ENCODE measurements around the gene RNU5D-1. TPM values are rescaled to one million over a fixed set of nuclear protein-coding genes. Genes with fewer than 3 reads are reported as not detected.

The RNU5D-1 gene
- total and polyA plus RNA-seq, 10 of the 15 experiments (the other 5 are each of a cell fraction or from before 2014, with no cell fraction given) = not detected

DNA sequence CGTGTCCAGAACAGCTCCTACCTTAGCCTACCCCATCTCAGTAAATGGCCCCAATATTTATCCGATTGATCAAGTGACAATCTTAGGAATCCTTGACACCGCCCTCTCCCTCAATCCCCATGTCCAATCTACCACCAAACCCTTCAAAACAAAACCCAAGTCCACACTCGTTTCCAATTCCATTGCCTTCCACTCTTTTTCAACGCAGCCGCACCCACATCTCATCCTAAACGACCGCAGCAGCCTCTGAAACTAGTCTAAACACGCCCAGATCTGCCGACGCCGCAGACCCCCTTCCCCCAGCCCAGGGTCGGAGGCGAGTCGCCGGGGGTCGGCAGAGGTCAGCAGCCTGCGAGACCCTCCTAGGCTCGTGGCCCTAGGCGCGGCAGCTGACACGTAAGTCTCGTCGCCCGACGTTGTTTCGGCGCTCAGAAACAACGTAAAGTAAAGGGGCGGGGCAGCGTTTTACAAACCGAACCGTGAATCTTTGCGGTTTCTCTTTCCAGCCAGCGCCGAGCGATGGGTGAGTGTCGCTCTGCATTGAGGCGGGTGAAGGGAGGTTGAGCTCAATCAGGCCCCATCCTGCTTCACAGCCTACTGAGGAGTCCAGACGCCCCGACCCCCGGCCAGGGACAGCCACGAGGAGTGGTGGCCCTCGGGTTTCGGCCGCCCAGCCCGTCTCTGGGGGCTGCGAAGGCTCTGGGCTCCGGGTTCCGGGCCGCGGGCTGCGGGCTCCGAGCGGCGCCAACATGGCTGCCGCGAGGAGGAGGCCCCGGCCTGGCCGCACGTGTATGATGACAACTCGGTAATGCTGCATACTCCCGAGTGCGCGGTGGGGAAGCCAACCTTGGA is 44.3 kb upstream of the RNU5D-1 start, which contains the start of gene RPS8 (continued):
- TF ChIP-seq GATAD2B (conservative IDR thresholded peaks at IDR 0.05; ENCODE audit: low read depth) (peak; percentile 87), TBL1XR1 (IDR thresholded peaks at IDR 0.05; ENCODE audit: low read depth, low read length) (no peak), RFX5 (IDR thresholded peaks at IDR 0.05; ENCODE audit: low read depth, low read length) (no peak), ETV6 (conservative IDR thresholded peaks at IDR 0.05 in 1 of 2, IDR thresholded peaks at IDR 0.05 in 1 of 2; ENCODE audit: borderline replicate concordance in 1 of 2, low read depth in 1 of 2) (no peak), ZNF384 (IDR thresholded peaks at IDR 0.05; ENCODE audit: borderline replicate concordance, low read depth, low read length) (no peak), KDM1A (IDR thresholded peaks at IDR 0.05; ENCODE audit: borderline replicate concordance) (no peak), MYB (IDR thresholded peaks at IDR 0.05; ENCODE audit: borderline replicate concordance, low read depth, low read length) (0 out of 2 replicates have a peak, but pooled peaks have one; percentile 61), RCOR1 (conservative IDR thresholded peaks at IDR 0.05; ENCODE audit: low read depth, low read length) (no peak), PAX8 (IDR thresholded peaks at IDR 0.05) (peak; percentile 79; the same call in 1 of the 2 replicates), KLF5 (IDR thresholded peaks at IDR 0.05; ENCODE audit: partially characterized antibody) (peak; percentile 87), CBX5 (IDR thresholded peaks at IDR 0.05; ENCODE audit: low read depth) (no peak), STAT1 (conservative IDR thresholded peaks at IDR 0.05) (peak; percentile 77; the same call in 1 of the 2 replicates)
- TF ChIP-seq, protein P1, sequence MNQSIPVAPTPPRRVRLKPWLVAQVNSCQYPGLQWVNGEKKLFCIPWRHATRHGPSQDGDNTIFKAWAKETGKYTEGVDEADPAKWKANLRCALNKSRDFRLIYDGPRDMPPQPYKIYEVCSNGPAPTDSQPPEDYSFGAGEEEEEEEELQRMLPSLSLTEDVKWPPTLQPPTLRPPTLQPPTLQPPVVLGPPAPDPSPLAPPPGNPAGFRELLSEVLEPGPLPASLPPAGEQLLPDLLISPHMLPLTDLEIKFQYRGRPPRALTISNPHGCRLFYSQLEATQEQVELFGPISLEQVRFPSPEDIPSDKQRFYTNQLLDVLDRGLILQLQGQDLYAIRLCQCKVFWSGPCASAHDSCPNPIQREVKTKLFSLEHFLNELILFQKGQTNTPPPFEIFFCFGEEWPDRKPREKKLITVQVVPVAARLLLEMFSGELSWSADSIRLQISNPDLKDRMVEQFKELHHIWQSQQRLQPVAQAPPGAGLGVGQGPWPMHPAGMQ (IDR thresholded peaks at IDR 0.05; ENCODE audit: borderline replicate concordance) = no peak
- TF ChIP-seq, protein P2, sequence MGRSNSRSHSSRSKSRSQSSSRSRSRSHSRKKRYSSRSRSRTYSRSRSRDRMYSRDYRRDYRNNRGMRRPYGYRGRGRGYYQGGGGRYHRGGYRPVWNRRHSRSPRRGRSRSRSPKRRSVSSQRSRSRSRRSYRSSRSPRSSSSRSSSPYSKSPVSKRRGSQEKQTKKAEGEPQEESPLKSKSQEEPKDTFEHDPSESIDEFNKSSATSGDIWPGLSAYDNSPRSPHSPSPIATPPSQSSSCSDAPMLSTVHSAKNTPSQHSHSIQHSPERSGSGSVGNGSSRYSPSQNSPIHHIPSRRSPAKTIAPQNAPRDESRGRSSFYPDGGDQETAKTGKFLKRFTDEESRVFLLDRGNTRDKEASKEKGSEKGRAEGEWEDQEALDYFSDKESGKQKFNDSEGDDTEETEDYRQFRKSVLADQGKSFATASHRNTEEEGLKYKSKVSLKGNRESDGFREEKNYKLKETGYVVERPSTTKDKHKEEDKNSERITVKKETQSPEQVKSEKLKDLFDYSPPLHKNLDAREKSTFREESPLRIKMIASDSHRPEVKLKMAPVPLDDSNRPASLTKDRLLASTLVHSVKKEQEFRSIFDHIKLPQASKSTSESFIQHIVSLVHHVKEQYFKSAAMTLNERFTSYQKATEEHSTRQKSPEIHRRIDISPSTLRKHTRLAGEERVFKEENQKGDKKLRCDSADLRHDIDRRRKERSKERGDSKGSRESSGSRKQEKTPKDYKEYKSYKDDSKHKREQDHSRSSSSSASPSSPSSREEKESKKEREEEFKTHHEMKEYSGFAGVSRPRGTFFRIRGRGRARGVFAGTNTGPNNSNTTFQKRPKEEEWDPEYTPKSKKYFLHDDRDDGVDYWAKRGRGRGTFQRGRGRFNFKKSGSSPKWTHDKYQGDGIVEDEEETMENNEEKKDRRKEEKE (IDR thresholded peaks at IDR 0.05) = no peak
- TF ChIP-seq, protein P3, sequence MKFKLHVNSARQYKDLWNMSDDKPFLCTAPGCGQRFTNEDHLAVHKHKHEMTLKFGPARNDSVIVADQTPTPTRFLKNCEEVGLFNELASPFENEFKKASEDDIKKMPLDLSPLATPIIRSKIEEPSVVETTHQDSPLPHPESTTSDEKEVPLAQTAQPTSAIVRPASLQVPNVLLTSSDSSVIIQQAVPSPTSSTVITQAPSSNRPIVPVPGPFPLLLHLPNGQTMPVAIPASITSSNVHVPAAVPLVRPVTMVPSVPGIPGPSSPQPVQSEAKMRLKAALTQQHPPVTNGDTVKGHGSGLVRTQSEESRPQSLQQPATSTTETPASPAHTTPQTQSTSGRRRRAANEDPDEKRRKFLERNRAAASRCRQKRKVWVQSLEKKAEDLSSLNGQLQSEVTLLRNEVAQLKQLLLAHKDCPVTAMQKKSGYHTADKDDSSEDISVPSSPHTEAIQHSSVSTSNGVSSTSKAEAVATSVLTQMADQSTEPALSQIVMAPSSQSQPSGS (IDR thresholded peaks at IDR 0.05; ENCODE audit: low read length) = no peak
- TF ChIP-seq, protein P4, sequence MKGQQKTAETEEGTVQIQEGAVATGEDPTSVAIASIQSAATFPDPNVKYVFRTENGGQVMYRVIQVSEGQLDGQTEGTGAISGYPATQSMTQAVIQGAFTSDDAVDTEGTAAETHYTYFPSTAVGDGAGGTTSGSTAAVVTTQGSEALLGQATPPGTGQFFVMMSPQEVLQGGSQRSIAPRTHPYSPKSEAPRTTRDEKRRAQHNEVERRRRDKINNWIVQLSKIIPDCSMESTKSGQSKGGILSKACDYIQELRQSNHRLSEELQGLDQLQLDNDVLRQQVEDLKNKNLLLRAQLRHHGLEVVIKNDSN (IDR thresholded peaks at IDR 0.05; ENCODE audit: borderline replicate concordance, extremely low read length, insufficient read depth, low read depth, low read length) = peak; percentile 14
- TF ChIP-seq, protein P5, sequence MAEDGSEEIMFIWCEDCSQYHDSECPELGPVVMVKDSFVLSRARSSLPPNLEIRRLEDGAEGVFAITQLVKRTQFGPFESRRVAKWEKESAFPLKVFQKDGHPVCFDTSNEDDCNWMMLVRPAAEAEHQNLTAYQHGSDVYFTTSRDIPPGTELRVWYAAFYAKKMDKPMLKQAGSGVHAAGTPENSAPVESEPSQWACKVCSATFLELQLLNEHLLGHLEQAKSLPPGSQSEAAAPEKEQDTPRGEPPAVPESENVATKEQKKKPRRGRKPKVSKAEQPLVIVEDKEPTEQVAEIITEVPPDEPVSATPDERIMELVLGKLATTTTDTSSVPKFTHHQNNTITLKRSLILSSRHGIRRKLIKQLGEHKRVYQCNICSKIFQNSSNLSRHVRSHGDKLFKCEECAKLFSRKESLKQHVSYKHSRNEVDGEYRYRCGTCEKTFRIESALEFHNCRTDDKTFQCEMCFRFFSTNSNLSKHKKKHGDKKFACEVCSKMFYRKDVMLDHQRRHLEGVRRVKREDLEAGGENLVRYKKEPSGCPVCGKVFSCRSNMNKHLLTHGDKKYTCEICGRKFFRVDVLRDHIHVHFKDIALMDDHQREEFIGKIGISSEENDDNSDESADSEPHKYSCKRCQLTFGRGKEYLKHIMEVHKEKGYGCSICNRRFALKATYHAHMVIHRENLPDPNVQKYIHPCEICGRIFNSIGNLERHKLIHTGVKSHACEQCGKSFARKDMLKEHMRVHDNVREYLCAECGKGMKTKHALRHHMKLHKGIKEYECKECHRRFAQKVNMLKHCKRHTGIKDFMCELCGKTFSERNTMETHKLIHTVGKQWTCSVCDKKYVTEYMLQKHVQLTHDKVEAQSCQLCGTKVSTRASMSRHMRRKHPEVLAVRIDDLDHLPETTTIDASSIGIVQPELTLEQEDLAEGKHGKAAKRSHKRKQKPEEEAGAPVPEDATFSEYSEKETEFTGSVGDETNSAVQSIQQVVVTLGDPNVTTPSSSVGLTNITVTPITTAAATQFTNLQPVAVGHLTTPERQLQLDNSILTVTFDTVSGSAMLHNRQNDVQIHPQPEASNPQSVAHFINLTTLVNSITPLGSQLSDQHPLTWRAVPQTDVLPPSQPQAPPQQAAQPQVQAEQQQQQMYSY (CRISPR knock-in tag; IDR thresholded peaks at IDR 0.05) = no peak
- TF ChIP-seq, protein P6, sequence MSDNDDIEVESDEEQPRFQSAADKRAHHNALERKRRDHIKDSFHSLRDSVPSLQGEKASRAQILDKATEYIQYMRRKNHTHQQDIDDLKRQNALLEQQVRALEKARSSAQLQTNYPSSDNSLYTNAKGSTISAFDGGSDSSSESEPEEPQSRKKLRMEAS (IDR thresholded peaks at IDR 0.05; ENCODE audit: low read depth, low read length) = peak; percentile 95
